GM12878 (cell line): Measurements from ENCODE around the gene USP15. TPM values are rescaled to one million over a fixed set of nuclear protein-coding genes. Genes with fewer than 3 reads are reported as not detected.

Experiments
- ATAC-seq: fragments of 200-7000 bp; cut with Tn5 transposase; 3 replicates; pipeline ENCODE4 v1.9.1; 2020; ENCODE audit warnings: mild to moderate bottlenecking, moderate library complexity
- BruUV-seq: library from RNA; stranded (reverse); fragments of 400-500 nt; replicated peaks from 2 replicates; lab custom pipeline; 2021; lab: Mats Ljungman, UMichigan
- CTCF ChIA-PET: fragments of 300-600 bp; sonication (Branson Sonifier 250); formaldehyde crosslinking; extraction: SDS; loops from one replicate; lab custom pipeline; 2021; ENCODE audit warnings: inconsistent platforms; lab: Yijun Ruan, JAX
- POLR2A ChIA-PET: fragments of 350-600 bp; formaldehyde crosslinking; extraction: SDS; loops from one replicate; lab custom pipeline; 2021; ENCODE audit warnings: inconsistent platforms; lab: Charles Lee
- RAD21 ChIA-PET: fragments of 300-600 bp; sonication (Branson Sonifier 250); formaldehyde crosslinking; loops from one replicate; lab custom pipeline; 2023; ENCODE audit warnings: antibody characterized with exemption; ENCODE audit not compliant: unreplicated experiment; lab: Charles Lee
- SMC1A ChIA-PET: fragments of 300-600 bp; sonication (Branson Sonifier 250); formaldehyde crosslinking; loops from one replicate; lab custom pipeline; 2023; ENCODE audit not compliant: unreplicated experiment, uncharacterized antibody; lab: Charles Lee
- DNase-seq: peaks from one replicate; pipeline ENCODE4 v3.0.0-alpha.2; 2011; ENCODE audit warnings: low read depth, low spot score
- FAIRE-seq: peaks from 3 replicates; lab custom pipeline; 2011; peaks lifted over from hg19 to GRCh38; lab: Jason Lieb, UNC
- H2AFZ ChIP-seq: 2 replicates; pipeline ENCODE4 v1.6.0; 2011; ENCODE audit warnings: low read depth, low read length, control low read depth; ENCODE audit not compliant: control insufficient read depth
- H3K27ac ChIP-seq: 2 replicates; pipeline ENCODE4 v1.5.1; 2011; ENCODE audit warnings: control low read depth; ENCODE audit not compliant: control insufficient read depth, insufficient read depth
- H3K27me3 ChIP-seq, 2 experiments: replicated peaks in 1 of 2; 2 replicates each; pipeline versions ENCODE4 v1.6.0 to v1.6.1; 2011; ENCODE audit warnings: low read length in 1 of 2; ENCODE audit not compliant: control insufficient read depth in 2 of 2, insufficient read depth in 2 of 2
- H3K36me3 ChIP-seq, 2 experiments: 2 replicates each; pipeline ENCODE4 v1.5.1; 2011; ENCODE audit warnings: low read length in 1 of 2; ENCODE audit not compliant: control insufficient read depth in 2 of 2, insufficient read depth in 2 of 2
- H3K4me1 ChIP-seq: 2 replicates; pipeline ENCODE4 v1.6.1; 2011; ENCODE audit warnings: mild to moderate bottlenecking, low read length, moderate library complexity, mixed read lengths; ENCODE audit not compliant: control insufficient read depth, insufficient read depth
- H3K4me2 ChIP-seq: 2 replicates; pipeline ENCODE4 v1.6.0; 2011; ENCODE audit warnings: control low read depth; ENCODE audit not compliant: control insufficient read depth, insufficient read depth
- H3K4me3 ChIP-seq: fragments of 200-600 bp; sonication (generic); 2 replicates; pipeline ENCODE4 v1.5.1; 2016
- H3K79me2 ChIP-seq: 2 replicates; pipeline ENCODE4 v1.6.0; 2011; ENCODE audit warnings: low read length; ENCODE audit not compliant: control insufficient read depth, insufficient read depth
- H3K9ac ChIP-seq: 2 replicates; pipeline ENCODE4 v1.8.0; 2011; ENCODE audit warnings: low read length, control low read depth, mixed read lengths; ENCODE audit not compliant: control insufficient read depth, insufficient read depth
- H3K9me3 ChIP-seq: replicated peaks from 3 replicates; pipeline ENCODE4 v1.5.1; 2011; ENCODE audit warnings: mild to moderate bottlenecking, low read length; ENCODE audit not compliant: control insufficient read depth, insufficient read depth
- H4K20me1 ChIP-seq: 2 replicates; pipeline ENCODE4 v1.6.0; 2011; ENCODE audit not compliant: control insufficient read depth, insufficient read depth
- CHD4 ChIP-seq: fragments of 200-600 bp; sonication (generic); IDR thresholded peaks from 2 replicates; pipeline ENCODE4 v1.6.1; 2016; ENCODE audit warnings: mild to moderate bottlenecking
- CREB1 ChIP-seq: IDR thresholded peaks from 2 replicates; pipeline ENCODE4 v1.6.1; 2012; ENCODE audit warnings: low read depth, mild to moderate bottlenecking, inconsistent platforms
- MEF2B ChIP-seq: fragments of 450-650 bp; IDR thresholded peaks from 2 replicates; pipeline ENCODE4 v1.6.1; 2018; ENCODE audit warnings: mild to moderate bottlenecking, moderate library complexity; ENCODE audit not compliant: partially characterized antibody, poor library complexity, severe bottlenecking
- MTA3 ChIP-seq: IDR thresholded peaks from 2 replicates; pipeline ENCODE4 v1.6.1; 2012; ENCODE audit warnings: low read length, inconsistent platforms, borderline replicate concordance
- MYB ChIP-seq: fragments of 150-350 bp; IDR thresholded peaks from 2 replicates; pipeline ENCODE4 v1.6.1; 2014; ENCODE audit warnings: mild to moderate bottlenecking, low read depth, low read length, borderline replicate concordance
- NKRF ChIP-seq: fragments of 450-650 bp; conservative IDR thresholded peaks from 2 replicates; pipeline ENCODE4 v1.6.1; 2017; ENCODE audit warnings: mild to moderate bottlenecking, moderate library complexity
- PAX8 ChIP-seq: fragments of 450-650 bp; IDR thresholded peaks from 2 replicates; pipeline ENCODE4 v1.6.1; 2017; ENCODE audit warnings: mild to moderate bottlenecking, moderate library complexity
- RUNX3 ChIP-seq: IDR thresholded peaks from 2 replicates; pipeline ENCODE4 v1.6.1; 2012; ENCODE audit warnings: low read length, inconsistent platforms
- SIX5 ChIP-seq: IDR thresholded peaks from 2 replicates; pipeline ENCODE4 v1.6.1; 2011; ENCODE audit warnings: mild to moderate bottlenecking, low read depth, low read length, moderate library complexity; ENCODE audit not compliant: severe bottlenecking
- SKIL ChIP-seq: fragments of 450-650 bp; IDR thresholded peaks from 2 replicates; pipeline ENCODE4 v1.6.1; 2017; ENCODE audit warnings: mild to moderate bottlenecking, low read depth, inconsistent platforms; ENCODE audit not compliant: poor library complexity, severe bottlenecking
- STAT1 ChIP-seq: fragments of 450-650 bp; conservative IDR thresholded peaks from 2 replicates; pipeline ENCODE4 v1.6.1; 2014; ENCODE audit warnings: antibody characterized with exemption, mild to moderate bottlenecking
- SUPT20H ChIP-seq: IDR thresholded peaks from 2 replicates; pipeline ENCODE4 v1.6.1; 2011; ENCODE audit warnings: low read depth, mild to moderate bottlenecking, low read length, moderate library complexity, borderline replicate concordance; ENCODE audit not compliant: control insufficient read depth
- ZNF592 ChIP-seq: fragments of 450-650 bp; IDR thresholded peaks from 2 replicates; pipeline ENCODE4 v1.6.1; 2017; ENCODE audit warnings: mild to moderate bottlenecking, moderate library complexity
- WGBS: methylation state at CpG from one replicate; pipeline ENCODE4 v1.1.6; 2016; ENCODE audit warnings: low lambda C conversion rate; ENCODE audit not compliant: insufficient replicate concordance, insufficient coverage; ENCODE audit errors: missing lambda C conversion rate; 5-methylcytosine and 5-hydroxymethylcytosine counted together
- in situ Hi-C: fragments of 300-500 bp; cut with MboI; formaldehyde crosslinking; loops from 9 replicates; pipeline ENCODE4 v1.14.3; 2018; ENCODE audit warnings: mixed read lengths
- intact Hi-C: fragments of 100-400 bp; cut with micrococcal nuclease; formaldehyde crosslinking; loops from one replicate; pipeline ENCODE4 v1.14.2; 2022; ENCODE audit not compliant: unreplicated experiment
- polyA plus RNA-seq, 11 experiments: library from polyadenylated mRNA; depleted of rRNA in 4 of 11; unstranded in 6 of 11; stranded (reverse) in 5 of 11; fragments of >200 nt; fragmentation: Nextera tagmentation in 4 of 11; fragmentation: Illumina TruSeq in 1 of 11; extraction: Ambion mirVana in 4 of 11; extraction: Trizol in 1 of 11; gene quantifications; 1 replicate in 1 of 11; 2 replicates in 10 of 11; pipeline versions ENCODE4 v1.2.1 to v1.2.3, GENCODE V29; 2011 to 2016; ENCODE audit warnings: inconsistent platforms in 2 of 11, missing spikeins in 2 of 11, low read depth in 1 of 11
- total RNA-seq, 4 experiments: library from RNA; depleted of rRNA in 3 of 4; stranded (reverse); fragments of >200 nt in 3 of 4; fragmentation: Illumina TruSeq in 1 of 4; extraction: Trizol in 1 of 4; gene quantifications; 2 replicates each; pipeline versions ENCODE4 v1.2.1 to v1.2.3, GENCODE V29; 2013 to 2021

USP15 gene
- total and polyA plus RNA-seq, 10 of the 15 experiments (the other 5 are each of a cell fraction or from before 2014, with no cell fraction given), result 57.6 to 101 (median 90.2) TPM

GRCh38 chr12:62379026-62379722 is 119.0 kb downstream of the USP15 start:
- no peaks in the 10 kb centered on the region; the same call in 1 of the 2 replicates for H3K79me2 ChIP-seq
- peaks cover 0 to 3% of the 10 kb centered on the region in 2 experiments; a peak in 1 of 4 replicates for H3K36me3 ChIP-seq
- no peaks in the 10 kb centered on the region for H3K4me1 ChIP-seq
- no peak for FAIRE-seq
- no peak for DNase-seq
- BruUV-seq, result no TSS peak
- in situ Hi-C loops (no loop called here), intact Hi-C loops (no loop called here)
- ChIA-PET SMC1A (interaction anchor here (1.0 kb wide), 1 partner anchor 111 kb away, joined by 3 read pairs; no protein-coding TSS in a partner anchor), RAD21 (no interaction called here), CTCF (interaction anchor here (0.7 to 1.0 kb wide), 3 partner anchors 10 to 28 kb away, joined by 3 read pairs; no protein-coding TSS in a partner anchor), POLR2A (no interaction called here)
- WGBS, result 79% methylated on average over 2 of the region's 2 CpGs
- no peaks in the 10 kb centered on the region for H3K9me3 ChIP-seq
- H4K20me1 ChIP-seq, result no peaks in the 10 kb centered on the region
- H3K27me3 ChIP-seq, result no peaks in the 10 kb centered on the region
- H3K27ac ChIP-seq, result no peak overlapping the region
- no peak overlapping the region for H3K9ac ChIP-seq
- no peak for ATAC-seq
- no peak overlapping the region for H3K4me2 ChIP-seq
- no peak overlapping the region for H2AFZ ChIP-seq
- no peak overlapping the region for H3K4me3 ChIP-seq
- TF ChIP-seq RUNX3 (no peak), ZNF592 (no peak), MYB (no peak), CHD4 (no peak), STAT1 (no peak), SUPT20H (no peak), MEF2B (no peak), CREB1 (no peak), MTA3 (no peak), NKRF (no peak), SIX5 (no peak), PAX8 (no peak), SKIL (no peak)
